ENCODE results near the gene TAGAP.
A peak's percentile ranks its signal among the peaks of the same experiment; 100 is the strongest.
"Not testable (repeated sequence)": the region's sequence is repeated elsewhere in the genome, so short reads cannot be mapped to it uniquely, and the experiment has no call there.

The TAGAP gene

GRCh38 chr6:159042003-159042825 is 2.6 kb downstream of the TAGAP start:
- peak; percentile 93 for DNase-seq

GRCh38 chr6:159041181-159041580 is 3.6 kb downstream of the TAGAP start:
- DNase-seq: no peak

- DNase-seq: no peak
Observed at GRCh38 chr6:159039885-159040258, 4.9 kb downstream of the TAGAP start.

- peak; percentile 31 for DNase-seq
Observed at GRCh38 chr6:159038914-159039884, 5.6 kb downstream of the TAGAP start.

GRCh38 chr6:159038318-159038717 is 6.5 kb downstream of the TAGAP start:
- DNase-seq: not testable (repeated sequence)

- DNase-seq: no peak
Observed at GRCh38 chr6:159037756-159038290, 7.0 kb downstream of the TAGAP start.

GRCh38 chr6:159036673-159037072 is 8.1 kb downstream of the TAGAP start:
- DNase-seq: no peak

- DNase-seq: no peak
Observed at GRCh38 chr6:159035891-159036290, 8.9 kb downstream of the TAGAP start.

GRCh38 chr6:159033160-159034049 is 11.4 kb downstream of the TAGAP start:
- DNase-seq: no peak

- DNase-seq: no peak
Observed at GRCh38 chr6:159031846-159032245, 12.9 kb downstream of the TAGAP start.

GRCh38 chr6:159030168-159030567 is 14.6 kb downstream of the TAGAP start:
- no peak for DNase-seq

- DNase-seq: not testable (repeated sequence)
Observed at GRCh38 chr6:159025224-159025623, 19.6 kb downstream of the TAGAP start.

- no peak for DNase-seq
Observed at GRCh38 chr6:159023893-159024292, 20.9 kb downstream of the TAGAP start.

- DNase-seq: no peak
Observed at GRCh38 chr6:159020011-159020410, 24.8 kb downstream of the TAGAP start.

GRCh38 chr6:159017757-159018559 is 26.8 kb downstream of the TAGAP start:
- no peak for DNase-seq

- DNase-seq: no peak
Observed at GRCh38 chr6:159014406-159014805, 30.4 kb downstream of the TAGAP start.

- DNase-seq: no peak
Observed at GRCh38 chr6:159013229-159013628, 31.6 kb downstream of the TAGAP start.

GRCh38 chr6:159012201-159012600 is 32.6 kb downstream of the TAGAP start:
- no peak for DNase-seq

GRCh38 chr6:159010037-159010612 is 34.7 kb downstream of the TAGAP start:
- not testable (repeated sequence) for DNase-seq

- DNase-seq: peak; percentile 54
Observed at GRCh38 chr6:159008656-159009288, 36.0 kb downstream of the TAGAP start.

- no peak for DNase-seq
Observed at GRCh38 chr6:159007510-159007909, 37.3 kb downstream of the TAGAP start.

All from central memory CD4-positive, alpha-beta T cell (primary cell).